ENCODE results near the gene ANKRD33. TPM values are rescaled to one million over a fixed set of nuclear protein-coding genes. Genes with fewer than 3 reads are reported as not detected.
"Not testable (repeated sequence)": the region's sequence is repeated elsewhere in the genome, so short reads cannot be mapped to it uniquely, and the experiment has no call there.

ANKRD33 gene
- total RNA-seq, 2 experiments from 2014 or later, result not detected

- H3K27ac Mint-ChIP-seq, result no peak overlapping the region
- no peak for DNase-seq
- CTCF ChIA-PET, result interaction anchor here (2.8 kb wide), 1 partner anchor 48 kb away, joined by 10 read pairs; no protein-coding TSS in a partner anchor
- peaks cover 31% of the 10 kb centered on the region for H3K27me3 Mint-ChIP-seq (ENCODE audit: low read depth)
- no peak overlapping the region for H3K4me3 Mint-ChIP-seq
- H3K36me3 Mint-ChIP-seq (ENCODE audit: low read depth), result no peaks in the 10 kb centered on the region
- H3K4me1 Mint-ChIP-seq (ENCODE audit: low read depth), result peaks cover 14% of the 10 kb centered on the region
- no peaks in the 10 kb centered on the region for H3K9me3 Mint-ChIP-seq
- intact Hi-C loops (cut with micrococcal nuclease), result loop anchor here (10.0 kb wide), 1 partner anchor 197 kb away; no protein-coding TSS in a partner anchor
Measured at GRCh38 chr12:51871918-51872688, 15.8 kb upstream of the ANKRD33 start.

DNA sequence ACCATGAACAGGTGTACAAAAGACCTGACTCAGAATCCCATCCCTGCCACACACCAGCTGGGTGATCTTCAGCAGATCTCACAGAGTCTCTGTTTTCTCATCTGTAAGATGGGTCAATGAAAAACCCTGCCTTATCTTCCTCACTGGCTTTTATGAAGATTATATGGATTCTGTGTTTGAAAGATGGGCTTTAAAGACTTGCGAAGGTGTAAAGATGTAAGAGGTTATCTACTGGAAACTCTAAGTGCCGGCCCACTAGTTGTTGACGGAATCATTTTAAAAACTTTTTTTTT lies 15.3 kb upstream of the ANKRD33 start:
- intact Hi-C loops (cut with micrococcal nuclease), result loop anchor here (10.0 kb wide), 1 partner anchor 198 kb away; no protein-coding TSS in a partner anchor
- H3K4me3 Mint-ChIP-seq, result no peak overlapping the region
- H3K36me3 Mint-ChIP-seq (ENCODE audit: low read depth), result no peaks in the 10 kb centered on the region
- H3K4me1 Mint-ChIP-seq (ENCODE audit: low read depth), result peaks cover 14% of the 10 kb centered on the region
- CTCF ChIA-PET, result interaction anchor here (0.7 to 2.8 kb wide), 2 partner anchors 48 to 109 kb away, joined by 3 to 10 read pairs; no protein-coding TSS in a partner anchor
- peaks cover 26% of the 10 kb centered on the region for H3K27me3 Mint-ChIP-seq (ENCODE audit: low read depth)
- no peak overlapping the region for H3K27ac Mint-ChIP-seq
- DNase-seq, result no peak
- no peaks in the 10 kb centered on the region for H3K9me3 Mint-ChIP-seq

DNA sequence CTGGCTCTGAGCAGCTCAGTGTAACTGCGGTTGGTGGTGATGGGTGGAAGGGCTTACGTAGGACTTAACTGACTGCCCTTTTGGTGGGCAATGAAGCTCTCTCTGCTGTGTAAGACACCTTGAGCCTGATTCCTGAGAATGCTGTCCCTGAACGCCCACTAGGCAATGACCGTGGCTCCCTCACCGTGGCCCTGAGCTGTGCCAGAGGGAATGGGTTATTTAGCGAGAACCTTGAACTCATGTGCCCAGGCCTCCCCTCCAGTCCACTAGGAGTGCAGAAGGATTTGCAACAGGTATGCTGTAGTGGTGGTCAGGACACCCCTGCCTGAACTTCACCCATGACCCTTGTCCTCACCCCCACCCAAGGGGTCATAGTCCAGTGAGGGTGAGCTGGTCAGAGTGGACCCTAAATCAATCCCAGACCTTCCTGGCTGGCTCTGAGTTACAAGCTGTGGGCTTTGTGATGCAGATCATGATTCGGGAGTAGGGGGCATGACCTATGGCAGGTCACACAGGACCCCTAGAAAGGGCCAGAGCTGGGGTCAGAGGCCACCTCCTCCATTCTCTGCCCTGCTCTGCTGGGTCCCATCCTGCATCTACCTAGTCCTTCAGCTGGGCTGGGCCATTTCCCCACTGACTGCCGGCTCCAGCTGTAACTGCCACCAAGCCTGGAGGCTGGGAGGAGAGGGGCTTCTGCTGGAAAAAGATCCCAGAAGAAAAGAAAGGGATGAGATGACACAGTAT lies 14.5 kb upstream of the ANKRD33 start:
- H3K27me3 Mint-ChIP-seq (ENCODE audit: low read depth), result peaks cover 21% of the 10 kb centered on the region
- H3K36me3 Mint-ChIP-seq (ENCODE audit: low read depth), result no peaks in the 10 kb centered on the region
- peaks cover 14% of the 10 kb centered on the region for H3K4me1 Mint-ChIP-seq (ENCODE audit: low read depth)
- intact Hi-C loops (cut with micrococcal nuclease), result loop anchor here (10.0 kb wide), 1 partner anchor 199 kb away; no protein-coding TSS in a partner anchor
- no peaks in the 10 kb centered on the region for H3K9me3 Mint-ChIP-seq
- H3K4me3 Mint-ChIP-seq, result no peak overlapping the region
- H3K27ac Mint-ChIP-seq, result no peak overlapping the region
- CTCF ChIA-PET, result interaction anchor here (0.7 to 2.8 kb wide), 4 partner anchors 12 to 108 kb away, joined by 3 to 10 read pairs (median 4); no protein-coding TSS in a partner anchor
- DNase-seq, result no peak

- H3K27ac Mint-ChIP-seq, result no peak overlapping the region
- CTCF ChIA-PET, result interaction anchor here (0.9 to 2.8 kb wide), 3 partner anchors 12 to 50 kb away, joined by 4 to 10 read pairs (median 4); no protein-coding TSS in a partner anchor
- no peak overlapping the region for H3K4me3 Mint-ChIP-seq
- H3K27me3 Mint-ChIP-seq (ENCODE audit: low read depth), result peaks cover 15% of the 10 kb centered on the region
- H3K36me3 Mint-ChIP-seq (ENCODE audit: low read depth), result no peaks in the 10 kb centered on the region
- intact Hi-C loops (cut with micrococcal nuclease), result loop anchor here (2.0 to 10.0 kb wide), 4 partner anchors 45 to 341 kb away; no protein-coding TSS in a partner anchor
- no peaks in the 10 kb centered on the region for H3K9me3 Mint-ChIP-seq
- H3K4me1 Mint-ChIP-seq (ENCODE audit: low read depth), result peaks cover 9% of the 10 kb centered on the region
- no peak for DNase-seq
Measured at GRCh38 chr12:51874000-51874399, 13.9 kb upstream of the ANKRD33 start.

GRCh38 chr12:51874486-51874885 lies 13.4 kb upstream of the ANKRD33 start:
- intact Hi-C loops (cut with micrococcal nuclease), result loop anchor here (2.0 to 10.0 kb wide), 4 partner anchors 46 to 342 kb away; no protein-coding TSS in a partner anchor
- peaks cover 14% of the 10 kb centered on the region for H3K27me3 Mint-ChIP-seq (ENCODE audit: low read depth)
- H3K9me3 Mint-ChIP-seq, result no peaks in the 10 kb centered on the region
- H3K27ac Mint-ChIP-seq, result no peak overlapping the region
- H3K36me3 Mint-ChIP-seq (ENCODE audit: low read depth), result no peaks in the 10 kb centered on the region
- H3K4me3 Mint-ChIP-seq, result no peak overlapping the region
- DNase-seq, result no peak
- H3K4me1 Mint-ChIP-seq (ENCODE audit: low read depth), result peaks cover 8% of the 10 kb centered on the region
- CTCF ChIA-PET, result interaction anchor here (0.6 to 2.8 kb wide), 18 partner anchors 10 to 453 kb away, joined by 3 to 10 read pairs (median 5); partner anchors contain the start of gene SLC4A8

DNA sequence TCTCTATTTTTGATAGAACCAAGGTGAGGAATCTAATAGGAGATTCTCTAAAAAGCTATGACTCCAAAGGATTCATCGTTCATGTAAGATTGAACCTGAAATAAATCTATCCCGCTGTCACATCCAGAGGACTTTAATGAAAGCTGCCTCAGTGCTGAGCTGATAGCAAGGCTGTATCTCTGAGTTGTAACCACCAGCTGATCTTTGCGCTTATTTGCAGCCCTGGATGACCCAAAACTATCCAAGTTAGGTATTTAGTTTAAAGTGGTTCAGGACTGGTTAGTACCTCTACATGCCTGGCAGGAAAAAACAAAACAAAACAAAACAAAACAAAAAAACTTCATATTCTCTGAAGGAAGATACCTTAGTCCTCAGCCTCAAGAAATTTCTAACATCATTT lies 8.8 kb upstream of the ANKRD33 start:
- Mint-ChIP-seq H3K27ac (no peak overlapping the region), H3K27me3 (ENCODE audit: low read depth) (no peaks in the 10 kb centered on the region), H3K9me3 (no peaks in the 10 kb centered on the region), H3K36me3 (ENCODE audit: low read depth) (no peaks in the 10 kb centered on the region), H3K4me1 (ENCODE audit: low read depth) (no peaks in the 10 kb centered on the region), H3K4me3 (no peak overlapping the region)
- intact Hi-C loops (cut with micrococcal nuclease), result loop anchor here (10.0 kb wide), 1 partner anchor 204 kb away; no protein-coding TSS in a partner anchor
- CTCF ChIA-PET, result interaction anchor here (0.6 to 1.2 kb wide), 5 partner anchors 9 to 805 kb away, joined by 3 to 5 read pairs (median 3); no protein-coding TSS in a partner anchor
- DNase-seq, result no peak

GRCh38 chr12:51883295-51883694 lies 4.6 kb upstream of the ANKRD33 start:
- peaks cover 10% of the 10 kb centered on the region for H3K4me1 Mint-ChIP-seq (ENCODE audit: low read depth)
- no peaks in the 10 kb centered on the region for H3K27me3 Mint-ChIP-seq (ENCODE audit: low read depth)

DNA sequence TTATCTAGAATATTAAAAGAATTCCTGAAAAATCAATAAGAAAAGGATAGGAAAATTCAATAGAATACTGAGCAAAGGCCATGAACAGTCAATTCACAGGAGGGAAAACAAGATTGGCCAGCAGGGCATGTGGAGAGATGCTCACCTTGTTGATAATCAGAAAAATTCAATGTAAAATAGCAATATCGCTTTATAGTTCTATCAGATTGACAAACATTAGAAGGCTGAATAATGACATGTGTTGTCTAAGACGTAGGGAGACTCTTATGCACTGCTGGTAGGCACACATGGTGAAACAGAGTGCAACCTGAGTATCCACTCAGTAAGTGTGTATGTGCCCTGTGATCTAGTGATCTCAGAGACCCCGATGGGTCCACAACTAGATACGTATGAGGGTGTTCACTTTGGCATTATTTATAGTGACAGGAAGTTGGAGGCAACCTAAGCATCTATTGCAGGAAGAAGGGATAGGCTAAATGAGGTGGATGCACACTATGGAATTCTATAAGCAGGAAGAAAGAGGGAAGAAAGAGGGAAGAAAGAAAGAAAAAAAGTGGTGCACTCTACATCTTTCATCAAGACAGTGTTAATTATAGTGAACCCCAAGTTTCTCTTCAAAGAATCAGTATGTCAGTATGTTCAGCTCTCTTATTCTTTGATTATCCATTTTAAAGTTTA lies 3.8 kb upstream of the ANKRD33 start:
- DNase-seq, result no peak
- no peak overlapping the region for H3K27ac Mint-ChIP-seq
- intact Hi-C loops (cut with micrococcal nuclease), result no loop called here

More at GRCh38 chr12:51883295-51883694, 4.6 kb upstream of the ANKRD33 start:
- Mint-ChIP-seq H3K36me3 (ENCODE audit: low read depth) (no peaks in the 10 kb centered on the region), H3K4me3 (no peak overlapping the region), H3K9me3 (peaks cover 3% of the 10 kb centered on the region), H3K27ac (no peak overlapping the region)
- DNase-seq, result no peak
- CTCF ChIA-PET, result no interaction called here
- intact Hi-C loops (cut with micrococcal nuclease), result no loop called here

GRCh38 chr12:51884676-51885229 lies 3.1 kb upstream of the ANKRD33 start:
- intact Hi-C loops (cut with micrococcal nuclease), result no loop called here
- H3K4me1 Mint-ChIP-seq (ENCODE audit: low read depth), result peaks cover 10% of the 10 kb centered on the region
- no peaks in the 10 kb centered on the region for H3K27me3 Mint-ChIP-seq (ENCODE audit: low read depth)
- H3K4me3 Mint-ChIP-seq, result no peak overlapping the region
- H3K27ac Mint-ChIP-seq, result peak overlapping the region; percentile 11
- DNase-seq, result no peak
- CTCF ChIA-PET, result interaction anchor here (0.7 to 1.2 kb wide), 2 partner anchors 9 to 109 kb away, joined by 3 to 4 read pairs; no protein-coding TSS in a partner anchor
- H3K36me3 Mint-ChIP-seq (ENCODE audit: low read depth), result no peaks in the 10 kb centered on the region
- peaks cover 3% of the 10 kb centered on the region for H3K9me3 Mint-ChIP-seq

More for the DNA sequence above, 3.8 kb upstream of the ANKRD33 start:
- H3K9me3 Mint-ChIP-seq, result peaks cover 3% of the 10 kb centered on the region
- H3K4me1 Mint-ChIP-seq (ENCODE audit: low read depth), result peaks cover 10% of the 10 kb centered on the region
- H3K36me3 Mint-ChIP-seq (ENCODE audit: low read depth), result no peaks in the 10 kb centered on the region
- no peak overlapping the region for H3K4me3 Mint-ChIP-seq
- H3K27me3 Mint-ChIP-seq (ENCODE audit: low read depth), result no peaks in the 10 kb centered on the region
- CTCF ChIA-PET, result interaction anchor here (0.7 kb wide), 1 partner anchor 109 kb away, joined by 4 read pairs; no protein-coding TSS in a partner anchor

- CTCF ChIA-PET, result interaction anchor here (0.7 to 1.9 kb wide), 10 partner anchors 8 to 235 kb away, joined by 3 to 8 read pairs (median 4); no protein-coding TSS in a partner anchor
- H3K4me3 Mint-ChIP-seq, result peak overlapping the region; percentile 2
- not testable (repeated sequence) for H3K27me3 Mint-ChIP-seq (ENCODE audit: low read depth); H3K4me1 Mint-ChIP-seq (ENCODE audit: low read depth); DNase-seq; H3K36me3 Mint-ChIP-seq (ENCODE audit: low read depth); H3K9me3 Mint-ChIP-seq
- intact Hi-C loops (cut with micrococcal nuclease), result loop anchor here (1.0 to 2.0 kb wide), 2 partner anchors 86 to 139 kb away; no protein-coding TSS in a partner anchor
- H3K27ac Mint-ChIP-seq, result peak overlapping the region; percentile 81
Measured at GRCh38 chr12:51885294-51886020, 2.4 kb upstream of the ANKRD33 start.
